Activated T-cell treated with anti-CD3 and anti-CD28 coated beads, Interleukin-2, amount 50 U/mL, for 4 hours (primary cell): ENCODE results near the gene DESI1. TPM values are rescaled to one million over a fixed set of nuclear protein-coding genes. Genes with fewer than 3 reads are reported as not detected.
"Not testable (repeated sequence)": the region's sequence is repeated elsewhere in the genome, so short reads cannot be mapped to it uniquely, and the experiment has no call there.

Experiments used
- ATAC-seq, 2 donors: fragments of 200-7000 bp; cut with Tn5 transposase; one replicate each; pipeline ENCODE4 v1.10.0; 2021
- DNase-seq: peaks from one replicate; pipeline ENCODE4 v3.0.0-alpha.2; 2020
- H3K27me3 Mint-ChIP-seq: one replicate; pipeline ENCODE4 v1.8.0; 2021; ENCODE audit warnings: low read depth, mixed read lengths
- H3K36me3 Mint-ChIP-seq: one replicate; pipeline ENCODE4 v1.8.0; 2022; ENCODE audit warnings: mixed read lengths; ENCODE audit not compliant: insufficient read depth
- H3K4me1 Mint-ChIP-seq: one replicate; pipeline ENCODE4 v1.8.0; 2021; ENCODE audit warnings: low read depth, mixed read lengths
- H3K4me3 Mint-ChIP-seq: one replicate; pipeline ENCODE4 v1.8.0; 2021; ENCODE audit warnings: mild to moderate bottlenecking, moderate library complexity, mixed read lengths
- H3K9me3 Mint-ChIP-seq: one replicate; pipeline ENCODE4 v1.8.0; 2021; ENCODE audit warnings: mixed read lengths
- total RNA-seq, 3 donors: library from RNA; stranded (reverse); gene quantifications; one replicate each; pipeline ENCODE4 v1.2.1, GENCODE V29; 2021

DESI1 gene
- total RNA-seq, 3 donors from 2014 or later = 124 to 141 (median 129) TPM

DNA sequence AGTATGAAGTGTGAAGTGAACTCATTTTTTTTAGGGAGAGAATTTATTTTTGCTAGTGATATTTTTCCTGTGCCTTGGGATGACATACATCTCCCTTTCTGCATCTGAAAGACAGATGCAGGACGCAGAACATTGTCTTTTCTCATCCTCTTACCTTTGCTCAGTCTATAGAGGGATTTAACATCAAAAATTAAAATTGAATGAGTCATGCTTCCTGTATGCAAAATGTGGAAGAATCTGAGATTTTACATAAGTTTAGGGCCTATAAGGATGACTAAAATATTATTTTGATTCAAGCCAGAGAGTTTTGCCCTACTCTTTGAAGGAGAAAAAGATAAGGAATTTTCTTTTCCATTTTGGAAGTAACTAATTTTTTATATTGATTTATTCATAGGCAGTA, 27.6 kb upstream of the DESI1 start:
- Mint-ChIP-seq H3K4me3 (no peak overlapping the region), H3K27me3 (no peaks in the 10 kb centered on the region), H3K36me3 (peaks cover 23% of the 10 kb centered on the region), H3K4me1 (peaks cover 11% of the 10 kb centered on the region), H3K9me3 (no peaks in the 10 kb centered on the region)
- ATAC-seq (peak; percentile 62 to 70), DNase-seq (no peak)

DNA sequence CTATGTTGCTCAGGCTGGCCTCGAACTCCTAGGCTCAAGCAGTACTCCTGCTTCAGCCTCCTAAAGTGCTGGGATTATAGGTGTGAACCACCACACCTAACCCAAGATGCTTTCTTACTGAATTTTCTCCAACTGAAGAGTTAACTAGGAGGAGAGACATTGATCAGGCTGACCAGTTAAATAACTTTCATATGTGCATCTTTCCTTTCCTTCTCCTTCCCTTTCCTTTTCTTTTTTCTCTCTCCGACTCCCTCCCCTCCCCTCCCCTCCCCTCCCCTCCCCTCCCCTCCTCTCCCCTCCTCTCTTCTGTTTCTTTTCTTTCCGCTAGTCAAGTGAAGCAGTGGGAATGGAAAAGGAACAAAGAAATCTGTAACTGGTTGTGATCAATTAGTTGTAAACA, 26.9 kb upstream of the DESI1 start:
- peaks cover 13% of the 10 kb centered on the region for H3K4me1 Mint-ChIP-seq
- DNase-seq (no peak), ATAC-seq (no peak)
- H3K27me3 Mint-ChIP-seq = no peaks in the 10 kb centered on the region
- no peaks in the 10 kb centered on the region for H3K9me3 Mint-ChIP-seq
- no peak overlapping the region for H3K4me3 Mint-ChIP-seq
- H3K36me3 Mint-ChIP-seq = peaks cover 20% of the 10 kb centered on the region

DNA sequence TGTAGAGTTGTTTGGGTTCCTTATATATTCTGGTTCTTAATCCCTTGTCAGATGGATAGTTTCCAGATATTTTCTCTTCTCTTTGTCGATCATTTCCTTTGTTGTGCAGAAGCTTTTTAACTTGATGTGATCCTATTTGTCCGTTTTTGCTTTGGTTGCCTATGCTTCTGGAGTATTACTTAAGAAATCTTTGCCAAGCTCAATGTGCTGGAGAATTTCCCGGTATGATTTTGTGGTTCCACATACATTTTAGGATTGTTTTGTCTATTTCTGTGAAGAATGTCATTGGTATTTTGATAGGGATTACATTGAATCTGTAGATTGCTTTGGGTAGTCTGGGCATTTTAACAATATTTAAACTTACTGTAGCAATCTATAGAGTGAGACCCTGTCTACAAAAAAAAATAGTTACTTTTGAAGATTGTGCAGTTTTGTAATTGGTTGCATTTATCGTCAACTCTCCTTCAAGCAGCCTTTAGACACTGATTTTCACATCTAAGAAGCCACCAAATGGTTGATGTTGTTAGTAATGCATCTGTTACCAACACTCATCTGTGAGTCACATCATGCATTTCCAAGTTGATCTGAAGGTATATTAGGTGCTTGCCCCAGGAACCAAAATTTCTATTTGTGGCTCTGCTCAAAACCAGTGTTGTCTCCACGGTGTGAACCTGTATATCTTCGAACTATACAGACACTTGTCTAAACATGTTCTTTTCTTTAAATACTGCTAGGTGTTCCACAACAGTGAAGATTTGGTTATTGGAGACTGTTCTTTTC, 21.7 kb upstream of the DESI1 start:
- Mint-ChIP-seq H3K9me3 (no peaks in the 10 kb centered on the region), H3K27me3 (no peaks in the 10 kb centered on the region), H3K36me3 (peaks cover 27% of the 10 kb centered on the region), H3K4me1 (peaks cover 7% of the 10 kb centered on the region), H3K4me3 (no peak overlapping the region)
- DNase-seq (no peak), ATAC-seq (no peak)

DNA sequence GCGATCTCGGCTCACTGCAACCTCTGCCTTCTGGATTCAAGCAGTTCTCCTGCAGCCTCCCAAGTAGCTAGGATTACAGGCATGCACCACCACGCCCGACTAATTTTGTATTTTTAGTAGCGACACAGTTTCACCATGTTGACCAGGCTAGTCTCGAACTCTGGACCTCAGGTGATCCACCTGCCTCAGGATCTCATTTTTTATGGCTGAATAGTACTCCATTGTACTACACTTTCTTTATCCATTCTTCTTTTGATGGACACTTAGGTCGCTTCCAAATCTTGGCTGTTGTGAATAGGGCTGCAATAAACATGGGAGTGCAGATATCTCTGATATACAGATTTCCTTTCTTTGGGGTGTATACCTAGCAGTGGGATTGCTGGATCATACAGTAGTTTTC, 21.0 kb upstream of the DESI1 start:
- DNase-seq = no peak
- H3K4me3 Mint-ChIP-seq = no peak overlapping the region
- peaks cover 29% of the 10 kb centered on the region for H3K36me3 Mint-ChIP-seq
- ATAC-seq = no peak
- no peaks in the 10 kb centered on the region for H3K27me3 Mint-ChIP-seq
- H3K9me3 Mint-ChIP-seq = no peaks in the 10 kb centered on the region
- H3K4me1 Mint-ChIP-seq = peaks cover 7% of the 10 kb centered on the region

DNA sequence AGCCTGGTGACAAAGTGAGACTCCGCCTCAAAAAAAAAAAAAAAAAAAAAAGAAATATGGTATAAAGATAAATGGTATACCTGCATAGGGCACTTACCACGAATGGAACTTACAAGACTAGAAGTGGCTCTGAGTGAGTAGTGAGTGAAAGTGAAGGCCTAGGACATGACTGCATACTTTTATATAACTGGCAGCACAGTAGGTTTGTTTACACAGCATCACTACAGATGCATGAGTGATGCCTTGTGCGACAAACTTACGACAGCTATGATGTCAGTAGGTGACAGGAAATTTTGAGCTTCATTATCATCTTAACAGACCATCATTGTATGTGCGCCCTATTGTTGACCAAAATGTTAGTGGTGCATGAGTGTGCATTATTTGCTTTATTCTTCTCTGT, 17.9 kb upstream of the DESI1 start:
- peaks cover 40% of the 10 kb centered on the region for H3K36me3 Mint-ChIP-seq
- no peak overlapping the region for H3K4me3 Mint-ChIP-seq
- ATAC-seq = no peak
- no peak for DNase-seq
- H3K9me3 Mint-ChIP-seq = no peaks in the 10 kb centered on the region
- no peaks in the 10 kb centered on the region for H3K27me3 Mint-ChIP-seq
- H3K4me1 Mint-ChIP-seq = peaks cover 10% of the 10 kb centered on the region

DNA sequence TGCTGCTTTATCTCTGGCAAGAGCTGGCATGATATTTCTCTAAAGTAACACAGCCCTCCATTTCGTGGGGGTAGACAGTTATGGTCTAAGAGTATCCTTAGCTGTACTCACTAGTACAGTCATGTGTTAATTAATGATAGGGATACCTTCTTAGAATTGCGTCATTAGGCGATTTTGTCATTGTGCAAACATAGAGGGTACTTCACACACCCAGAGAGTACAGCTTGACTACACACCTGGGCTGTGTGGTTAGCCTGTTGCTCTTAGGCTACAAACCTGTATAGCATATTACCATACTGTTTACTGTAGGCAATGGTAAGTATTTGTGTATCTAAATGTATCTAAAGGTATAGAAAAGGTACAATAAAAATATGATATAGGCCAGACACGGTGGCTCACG, 17.3 kb upstream of the DESI1 start:
- H3K36me3 Mint-ChIP-seq = peaks cover 40% of the 10 kb centered on the region

DNA sequence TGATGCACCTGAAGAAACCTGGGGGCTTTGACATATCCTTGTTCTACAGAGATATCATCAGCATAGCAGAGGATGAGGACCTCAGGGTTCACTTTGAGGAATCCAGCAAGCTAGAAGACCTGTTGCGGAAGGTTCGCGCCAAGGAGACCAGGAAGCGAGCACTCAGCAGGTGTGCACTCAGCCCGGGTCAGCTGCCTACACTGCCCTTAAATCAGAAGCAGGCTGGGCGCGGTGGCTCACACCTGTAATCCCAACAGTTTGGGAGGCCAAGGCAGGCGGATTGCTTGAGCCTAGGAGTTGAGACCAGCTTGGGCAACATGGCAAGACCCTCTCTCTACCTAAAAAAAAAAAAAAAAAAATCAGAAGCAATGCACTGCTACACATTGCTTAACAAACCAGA, 16.8 kb upstream of the DESI1 start:
- H3K4me3 Mint-ChIP-seq, H3K4me1 Mint-ChIP-seq, DNase-seq, H3K27me3 Mint-ChIP-seq, ATAC-seq, H3K9me3 Mint-ChIP-seq: not testable (repeated sequence)
- H3K36me3 Mint-ChIP-seq = peaks cover 40% of the 10 kb centered on the region

More for the DNA sequence above, 17.3 kb upstream of the DESI1 start:
- Mint-ChIP-seq H3K4me1 (peaks cover 10% of the 10 kb centered on the region), H3K27me3 (no peaks in the 10 kb centered on the region), H3K9me3 (no peaks in the 10 kb centered on the region), H3K4me3 (no peak overlapping the region)
- no peak for ATAC-seq
- DNase-seq = no peak

DNA sequence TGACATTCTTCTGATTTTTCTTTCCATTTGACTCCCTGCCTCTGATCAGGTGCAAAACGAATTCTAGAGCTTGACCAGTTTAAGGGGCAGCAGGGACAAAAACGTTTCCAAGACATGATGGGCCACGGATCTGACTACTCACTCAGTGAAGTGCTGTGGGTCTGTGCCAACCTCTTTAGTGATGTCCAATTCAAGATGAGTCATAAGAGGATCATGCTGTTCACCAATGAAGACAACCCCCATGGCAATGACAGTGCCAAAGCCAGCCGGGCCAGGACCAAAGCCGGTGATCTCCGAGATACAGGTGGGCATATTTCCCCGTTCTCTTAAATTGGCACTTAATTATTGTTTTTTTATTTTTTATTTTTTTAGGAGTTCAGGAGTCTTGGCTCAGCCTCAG, 15.6 kb upstream of the DESI1 start:
- no peaks in the 10 kb centered on the region for H3K9me3 Mint-ChIP-seq
- peaks cover 32% of the 10 kb centered on the region for H3K36me3 Mint-ChIP-seq
- H3K27me3 Mint-ChIP-seq = no peaks in the 10 kb centered on the region
- peaks cover 3% of the 10 kb centered on the region for H3K4me1 Mint-ChIP-seq
- no peak for DNase-seq
- no peak overlapping the region for H3K4me3 Mint-ChIP-seq
- no peak for ATAC-seq

DNA sequence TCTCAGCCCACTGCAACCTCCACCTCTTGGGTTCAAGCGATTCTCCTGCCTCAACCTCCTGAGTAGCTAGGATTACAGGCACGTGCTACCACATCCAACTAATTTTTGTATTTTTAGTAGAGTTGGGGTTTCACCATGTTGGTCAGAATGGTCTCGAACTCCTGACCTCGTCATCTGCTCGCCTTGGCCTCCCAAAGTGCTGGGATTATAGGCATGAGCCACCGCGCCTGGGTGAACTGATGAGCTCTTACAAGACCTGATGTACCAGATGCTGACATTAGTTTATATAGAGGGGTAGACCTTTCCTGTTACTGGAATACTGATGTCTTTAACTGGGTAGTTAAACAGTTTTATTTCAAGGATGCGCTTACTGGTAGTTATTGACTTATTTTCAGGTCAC, 13.8 kb upstream of the DESI1 start:
- not testable (repeated sequence) for H3K27me3 Mint-ChIP-seq, H3K4me3 Mint-ChIP-seq, H3K9me3 Mint-ChIP-seq, H3K4me1 Mint-ChIP-seq, ATAC-seq, DNase-seq
- H3K36me3 Mint-ChIP-seq = peaks cover 28% of the 10 kb centered on the region

DNA sequence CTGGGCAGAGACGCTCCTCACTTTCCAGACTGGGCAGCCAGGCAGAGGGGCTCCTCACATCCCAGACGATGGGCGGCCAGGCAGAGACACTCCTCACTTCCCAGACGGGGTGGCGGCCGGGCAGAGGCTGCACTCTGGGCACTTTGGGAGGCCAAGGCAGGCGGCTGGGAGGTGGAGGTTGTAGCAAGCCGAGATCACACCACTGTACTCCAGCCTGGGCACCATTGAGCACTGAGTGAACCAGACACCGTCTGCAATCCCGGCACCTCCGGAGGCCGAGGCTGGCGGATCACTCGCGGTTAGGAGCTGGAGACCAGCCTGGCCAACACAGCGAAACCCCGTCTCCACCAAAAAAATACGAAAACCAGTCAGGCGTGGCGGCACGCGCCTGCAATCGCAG, 10.8 kb upstream of the DESI1 start:
- Mint-ChIP-seq H3K4me1 (peaks cover 11% of the 10 kb centered on the region), H3K36me3 (peaks cover 43% of the 10 kb centered on the region)
- DNase-seq, H3K27me3 Mint-ChIP-seq, H3K4me3 Mint-ChIP-seq, ATAC-seq, H3K9me3 Mint-ChIP-seq: not testable (repeated sequence)

DNA sequence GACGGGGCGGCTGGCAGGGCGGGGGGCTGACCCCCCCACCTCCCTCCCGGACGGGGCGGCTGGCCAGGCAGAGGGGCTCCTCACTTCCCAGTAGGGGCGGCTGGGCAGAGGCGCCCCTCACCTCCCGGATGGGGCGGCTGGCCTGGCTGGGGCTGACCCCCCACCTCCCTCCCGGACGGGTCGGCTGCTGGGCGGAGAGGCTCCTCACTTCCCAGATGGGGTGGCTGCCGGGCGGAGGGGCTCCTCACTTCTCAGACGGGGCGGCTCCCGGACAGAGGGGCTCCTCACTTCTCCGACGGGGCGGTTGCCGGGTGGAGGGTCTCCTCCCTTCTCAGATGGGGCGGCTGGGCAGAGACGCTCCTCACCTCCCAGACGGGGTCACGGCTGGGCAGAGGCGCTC, 10.3 kb upstream of the DESI1 start:
- ATAC-seq, H3K4me3 Mint-ChIP-seq, H3K27me3 Mint-ChIP-seq, H3K9me3 Mint-ChIP-seq, DNase-seq: not testable (repeated sequence)
- peaks cover 11% of the 10 kb centered on the region for H3K4me1 Mint-ChIP-seq
- peaks cover 39% of the 10 kb centered on the region for H3K36me3 Mint-ChIP-seq

DNA sequence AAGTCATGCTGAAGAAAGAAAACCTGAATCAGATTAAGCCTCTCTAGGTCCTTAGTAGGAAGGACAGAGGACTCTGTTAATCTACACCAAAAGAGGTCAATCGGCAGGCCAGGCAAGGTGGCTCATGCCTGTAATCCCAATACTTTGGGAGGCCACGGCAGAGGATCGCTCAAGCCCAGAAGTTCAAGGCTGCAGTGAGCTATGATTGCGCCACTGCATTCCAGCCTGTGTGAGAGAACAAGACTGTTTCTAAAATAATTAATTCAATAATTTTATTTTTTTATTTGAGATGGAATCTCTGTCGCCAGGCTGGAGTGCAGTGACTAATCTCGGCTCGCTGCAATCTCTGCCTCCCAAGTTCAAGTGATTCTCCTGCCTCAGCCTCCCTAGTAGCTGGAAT, 4.7 kb upstream of the DESI1 start:
- Mint-ChIP-seq H3K4me3 (no peak overlapping the region), H3K27me3 (no peaks in the 10 kb centered on the region), H3K9me3 (no peaks in the 10 kb centered on the region), H3K4me1 (peaks cover 21% of the 10 kb centered on the region), H3K36me3 (peaks cover 40% of the 10 kb centered on the region)
- no peak for DNase-seq
- ATAC-seq = no peak

DNA sequence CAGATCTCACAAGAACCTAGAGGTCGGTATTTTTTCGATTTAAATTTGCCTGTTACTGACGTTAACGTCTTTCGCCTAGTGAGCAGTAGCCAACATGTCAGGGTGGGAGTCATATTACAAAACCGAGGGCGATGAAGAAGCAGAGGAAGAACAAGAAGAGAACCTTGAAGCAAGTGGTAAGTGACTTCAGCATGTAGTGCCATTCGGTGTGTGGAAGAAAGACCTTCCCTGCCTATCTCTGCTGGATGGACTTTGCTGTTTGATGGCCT, 1.0 kb upstream of the DESI1 start:
- Mint-ChIP-seq H3K36me3 (peaks cover 28% of the 10 kb centered on the region), H3K27me3 (no peaks in the 10 kb centered on the region), H3K4me3 (peak overlapping the region; percentile 99), H3K4me1 (peaks cover 40% of the 10 kb centered on the region), H3K9me3 (no peaks in the 10 kb centered on the region)
- DNase-seq (no peak), ATAC-seq (no peak)

DNA sequence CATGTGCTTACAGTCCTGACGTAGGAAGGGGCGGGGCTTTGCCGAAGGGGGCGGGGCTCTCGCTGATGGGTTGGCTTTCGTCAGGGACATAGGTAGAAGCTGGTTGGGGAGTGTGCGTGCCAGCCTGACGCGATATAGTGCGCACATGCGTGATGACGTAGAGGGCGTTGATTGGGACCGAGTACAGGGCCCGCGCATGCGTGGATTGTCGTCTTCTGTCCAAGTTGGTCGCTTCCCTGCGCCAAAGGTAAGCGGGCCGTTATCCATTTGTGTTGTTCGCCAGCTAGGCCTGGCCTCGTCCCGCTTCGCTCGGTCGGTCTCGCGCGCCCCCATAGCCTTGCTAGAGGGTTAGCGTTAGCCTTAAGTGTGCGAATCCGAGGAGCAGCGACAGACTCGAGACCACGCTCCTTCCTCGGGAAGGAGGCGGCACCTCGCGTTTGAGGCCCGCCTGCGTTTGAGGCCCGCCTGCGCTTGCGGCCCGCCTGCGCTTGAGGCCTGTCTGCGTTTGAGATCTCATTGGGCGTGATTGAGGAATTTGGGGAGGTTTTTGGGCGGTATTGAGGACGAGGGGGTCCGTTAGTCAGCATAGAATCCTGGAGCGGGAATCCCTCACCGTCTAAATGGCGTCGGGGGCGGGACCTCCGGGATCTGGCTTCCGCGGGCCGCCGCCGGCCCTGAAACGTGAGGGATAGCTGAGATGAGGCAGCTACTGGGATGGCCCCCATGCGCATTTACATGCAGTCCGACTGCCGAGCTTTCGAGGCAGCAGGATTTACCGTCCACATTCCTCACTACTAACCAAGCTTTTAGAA, 462 bp upstream of the DESI1 start, which contains the start of gene XRCC6:
Gene XRCC6, plus strand, starts transcription at position 197 of the 812 bp plus-strand sequence. CDS start 710 bp downstream, outside the sequence.
- Mint-ChIP-seq H3K4me1 (peaks cover 42% of the 10 kb centered on the region), H3K4me3 (peak within 1 kb of the TSS; percentile 99), H3K27me3 (no peaks in the 10 kb centered on the region), H3K9me3 (no peaks in the 10 kb centered on the region), H3K36me3 (peaks cover 26% of the 10 kb centered on the region)
- ATAC-seq = peak; percentile 87 to 91
- DNase-seq = peak; percentile 100
